ENCODE measurements around the gene SMAD2. TPM values are rescaled to one million over a fixed set of nuclear protein-coding genes. Genes with fewer than 3 reads are reported as not detected.

The SMAD2 gene
- total RNA-seq, 2 experiments from 2014 or later, result 80.4 to 83.0 TPM

DNA sequence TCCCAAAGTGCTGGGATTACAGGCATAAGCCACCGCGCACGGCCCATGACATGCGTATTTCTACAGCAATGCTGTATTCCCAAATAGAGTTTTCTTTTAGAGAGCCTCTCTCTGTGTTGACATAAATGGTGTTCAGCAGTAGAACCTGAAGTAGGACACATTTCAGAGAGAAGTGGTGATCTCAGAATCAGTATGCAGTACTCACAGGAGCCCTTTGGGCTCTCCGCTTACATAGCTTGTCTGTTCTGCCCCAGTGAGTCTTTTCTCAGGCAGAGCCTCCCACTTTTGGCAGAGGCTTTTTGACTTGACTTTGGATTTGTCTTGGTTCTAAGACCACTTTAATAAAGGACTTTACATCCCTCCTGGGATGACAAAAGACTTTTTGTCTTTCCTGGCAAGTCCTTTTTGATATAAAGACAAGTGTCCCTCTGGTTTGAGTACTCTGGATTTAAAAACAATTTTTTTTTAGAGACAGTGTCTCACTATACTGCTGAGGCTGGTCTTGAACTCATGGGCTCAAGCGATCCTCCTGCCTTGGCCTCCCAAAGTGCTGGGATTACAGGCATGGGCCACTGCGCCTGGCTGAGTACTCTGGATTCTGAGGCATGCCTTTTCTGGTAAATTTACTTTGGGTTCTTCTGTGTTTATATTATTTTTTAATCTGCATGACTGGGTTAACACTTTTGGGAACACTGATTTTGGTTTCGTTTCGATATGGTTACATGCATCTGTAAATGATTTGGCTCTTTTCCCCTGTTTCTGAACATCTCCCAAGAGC is 113.3 kb downstream of the SMAD2 start:
- Histone ChIP-seq H3K27ac (ENCODE audit: low read depth in 1 of 2, low read length in 2 of 2) (no peak overlapping the region), H3K36me3 (ENCODE audit: insufficient read depth, low read length) (no peaks in the 10 kb centered on the region), H3K27me3 (ENCODE audit: control insufficient read depth in 1 of 2, insufficient read depth in 2 of 2, low read length in 2 of 2) (no peaks in the 10 kb centered on the region), H3K4me3 (ENCODE audit: low read length) (no peak overlapping the region), H3K9me3 (ENCODE audit: control insufficient read depth in 1 of 2, insufficient read depth in 1 of 2, low read length in 2 of 2) (no peaks in the 10 kb centered on the region), H3K4me1 (ENCODE audit: insufficient read depth, low read length) (no peaks in the 10 kb centered on the region)
- CTCF ChIA-PET, result interaction anchor here (1.8 kb wide), 1 partner anchor 18 kb away, joined by 4 read pairs; no protein-coding TSS in a partner anchor
- peaks cover 6% of the 10 kb centered on the region for H3K36me3 Mint-ChIP-seq (ENCODE audit: low read depth)
- no peaks in the 10 kb centered on the region for H3K9me3 Mint-ChIP-seq
- POLR2A ChIA-PET, result no interaction called here
- H3K4me1 Mint-ChIP-seq (ENCODE audit: low read depth), result no peaks in the 10 kb centered on the region
- TF ChIP-seq, protein P1, sequence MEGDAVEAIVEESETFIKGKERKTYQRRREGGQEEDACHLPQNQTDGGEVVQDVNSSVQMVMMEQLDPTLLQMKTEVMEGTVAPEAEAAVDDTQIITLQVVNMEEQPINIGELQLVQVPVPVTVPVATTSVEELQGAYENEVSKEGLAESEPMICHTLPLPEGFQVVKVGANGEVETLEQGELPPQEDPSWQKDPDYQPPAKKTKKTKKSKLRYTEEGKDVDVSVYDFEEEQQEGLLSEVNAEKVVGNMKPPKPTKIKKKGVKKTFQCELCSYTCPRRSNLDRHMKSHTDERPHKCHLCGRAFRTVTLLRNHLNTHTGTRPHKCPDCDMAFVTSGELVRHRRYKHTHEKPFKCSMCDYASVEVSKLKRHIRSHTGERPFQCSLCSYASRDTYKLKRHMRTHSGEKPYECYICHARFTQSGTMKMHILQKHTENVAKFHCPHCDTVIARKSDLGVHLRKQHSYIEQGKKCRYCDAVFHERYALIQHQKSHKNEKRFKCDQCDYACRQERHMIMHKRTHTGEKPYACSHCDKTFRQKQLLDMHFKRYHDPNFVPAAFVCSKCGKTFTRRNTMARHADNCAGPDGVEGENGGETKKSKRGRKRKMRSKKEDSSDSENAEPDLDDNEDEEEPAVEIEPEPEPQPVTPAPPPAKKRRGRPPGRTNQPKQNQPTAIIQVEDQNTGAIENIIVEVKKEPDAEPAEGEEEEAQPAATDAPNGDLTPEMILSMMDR (IDR thresholded peaks at IDR 0.05), result no peak
- DNase-seq, result no peak
- ATAC-seq (ENCODE audit: poor library complexity), result no peak
- no peak overlapping the region for H3K27ac Mint-ChIP-seq
- no peaks in the 10 kb centered on the region for H3K27me3 Mint-ChIP-seq
- no peak overlapping the region for H3K4me3 Mint-ChIP-seq
- intact Hi-C loops (cut with DNase I, micrococcal nuclease), result loop anchor here in 1 of 2 experiments (10.0 kb wide), 1 partner anchor 62 kb away; no protein-coding TSS in a partner anchor

DNA sequence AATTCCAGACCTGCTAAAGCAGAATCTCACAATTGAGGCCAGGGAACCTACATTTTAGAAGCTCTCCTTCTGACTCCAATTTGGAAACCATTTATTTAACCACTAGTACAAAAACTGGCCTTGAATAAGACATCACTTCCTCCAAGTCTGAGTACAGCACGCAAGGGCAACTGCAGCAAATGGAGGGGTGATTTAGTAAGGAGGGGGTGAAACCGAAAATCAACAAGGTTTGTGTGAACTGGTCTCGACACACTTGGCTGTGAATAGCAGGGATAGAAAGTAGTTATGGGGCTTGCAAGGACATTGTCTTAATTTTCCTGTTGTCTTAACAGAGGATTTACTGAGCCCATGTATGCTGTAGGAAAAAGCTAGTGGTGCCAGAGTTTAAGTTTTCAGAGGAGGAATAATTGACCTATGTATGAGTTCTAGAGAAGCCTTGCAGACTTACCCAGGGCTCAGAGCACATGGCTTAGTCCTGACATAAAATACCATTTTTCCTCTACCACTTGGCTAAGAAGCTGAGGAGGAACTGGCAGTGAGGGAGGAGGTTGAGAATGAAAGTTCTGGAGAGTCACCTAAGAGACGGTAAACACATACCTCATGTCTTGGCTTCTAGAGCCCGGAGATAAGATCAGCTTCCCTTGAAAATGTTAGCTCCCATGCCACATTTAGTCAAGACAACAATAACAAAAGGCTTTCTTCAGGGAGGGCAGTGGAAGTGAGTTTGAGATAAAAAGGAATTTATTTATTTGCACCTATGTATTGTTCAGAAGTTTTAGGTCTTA is 114.8 kb downstream of the SMAD2 start:
- H3K9me3 ChIP-seq (ENCODE audit: control insufficient read depth in 1 of 2, insufficient read depth in 1 of 2, low read length in 2 of 2), result no peaks in the 10 kb centered on the region
- H3K4me3 ChIP-seq (ENCODE audit: low read length), result no peak overlapping the region
- no peak overlapping the region for H3K27ac ChIP-seq (ENCODE audit: low read depth in 1 of 2, low read length in 2 of 2)
- H3K36me3 ChIP-seq (ENCODE audit: insufficient read depth, low read length), result no peaks in the 10 kb centered on the region
- H3K36me3 Mint-ChIP-seq (ENCODE audit: low read depth), result no peaks in the 10 kb centered on the region
- no peaks in the 10 kb centered on the region for H3K27me3 Mint-ChIP-seq
- no peak for ATAC-seq (ENCODE audit: poor library complexity)
- intact Hi-C loops (cut with DNase I, micrococcal nuclease), result loop anchor here in 1 of 2 experiments (10.0 kb wide), 1 partner anchor 61 kb away; no protein-coding TSS in a partner anchor
- H3K9me3 Mint-ChIP-seq, result no peaks in the 10 kb centered on the region
- no peaks in the 10 kb centered on the region for H3K4me1 Mint-ChIP-seq (ENCODE audit: low read depth)
- ChIA-PET POLR2A (no interaction called here), CTCF (no interaction called here)
- H3K27ac Mint-ChIP-seq, result no peak overlapping the region
- H3K27me3 ChIP-seq (ENCODE audit: control insufficient read depth in 1 of 2, insufficient read depth in 2 of 2, low read length in 2 of 2), result no peaks in the 10 kb centered on the region
- no peak for DNase-seq
- H3K4me3 Mint-ChIP-seq, result no peak overlapping the region
- TF ChIP-seq, protein P1 (IDR thresholded peaks at IDR 0.05), result no peak
- no peaks in the 10 kb centered on the region for H3K4me1 ChIP-seq (ENCODE audit: insufficient read depth, low read length)

DNA sequence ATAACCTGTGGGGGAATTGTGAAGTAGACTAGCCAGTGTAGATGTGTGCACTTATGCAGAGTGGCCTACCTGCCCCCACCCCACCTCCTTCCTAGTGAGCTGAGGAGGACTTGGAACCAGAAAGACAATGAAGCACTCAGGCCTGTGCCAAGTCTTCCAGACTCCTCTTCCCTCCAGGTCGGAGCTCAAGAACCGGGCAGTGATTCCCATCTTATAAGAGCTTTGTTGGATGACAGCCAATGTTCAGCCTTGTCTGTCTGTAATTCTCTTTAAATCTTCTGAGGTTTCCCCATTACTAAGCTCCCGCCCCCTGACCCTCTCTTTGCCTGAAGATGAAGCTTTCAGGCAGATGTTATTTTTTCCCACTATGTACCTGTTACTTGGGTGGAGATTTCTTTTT is 121.0 kb downstream of the SMAD2 start:
- H3K36me3 ChIP-seq (ENCODE audit: insufficient read depth, low read length), result no peaks in the 10 kb centered on the region
- H3K4me3 ChIP-seq (ENCODE audit: low read length), result no peak overlapping the region
- Mint-ChIP-seq H3K27me3 (no peaks in the 10 kb centered on the region), H3K36me3 (ENCODE audit: low read depth) (peaks cover 10% of the 10 kb centered on the region), H3K9me3 (no peaks in the 10 kb centered on the region), H3K4me3 (no peak overlapping the region), H3K4me1 (ENCODE audit: low read depth) (no peaks in the 10 kb centered on the region), H3K27ac (no peak overlapping the region)
- intact Hi-C loops (cut with DNase I, micrococcal nuclease), result no loop called here
- H3K4me1 ChIP-seq (ENCODE audit: insufficient read depth, low read length), result no peaks in the 10 kb centered on the region
- H3K27ac ChIP-seq (ENCODE audit: low read depth in 1 of 2, low read length in 2 of 2), result no peak overlapping the region
- TF ChIP-seq, protein P1 (IDR thresholded peaks at IDR 0.05), result no peak
- H3K27me3 ChIP-seq (ENCODE audit: control insufficient read depth in 1 of 2, insufficient read depth in 2 of 2, low read length in 2 of 2), result no peaks in the 10 kb centered on the region
- ChIA-PET CTCF (no interaction called here), POLR2A (no interaction called here)
- DNase-seq (no peak), ATAC-seq (ENCODE audit: poor library complexity) (no peak)
- no peaks in the 10 kb centered on the region for H3K9me3 ChIP-seq (ENCODE audit: control insufficient read depth in 1 of 2, insufficient read depth in 1 of 2, low read length in 2 of 2)
